ENCODE data around the gene CDKAL1.

DNA sequence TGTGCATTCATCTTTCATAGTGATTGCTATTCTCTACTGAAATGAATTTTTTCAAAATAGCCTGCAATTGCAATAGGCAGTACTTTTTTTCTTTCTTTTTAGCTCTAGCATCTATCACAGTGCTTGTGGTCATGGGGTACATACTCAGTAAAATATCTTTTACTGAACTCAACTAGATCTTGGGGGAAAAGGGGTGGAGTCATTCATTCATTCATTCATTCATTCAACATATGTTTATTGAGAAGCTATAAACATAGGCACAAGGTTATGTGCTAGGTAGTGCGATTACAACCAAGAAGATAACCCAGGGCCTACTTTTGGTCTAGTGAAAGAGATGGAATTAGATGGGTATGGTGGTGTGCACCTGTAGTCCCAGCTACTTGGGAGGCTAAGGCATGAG lies 1.4 kb upstream of the CDKAL1 start:
- TF ChIP-seq, protein P1, sequence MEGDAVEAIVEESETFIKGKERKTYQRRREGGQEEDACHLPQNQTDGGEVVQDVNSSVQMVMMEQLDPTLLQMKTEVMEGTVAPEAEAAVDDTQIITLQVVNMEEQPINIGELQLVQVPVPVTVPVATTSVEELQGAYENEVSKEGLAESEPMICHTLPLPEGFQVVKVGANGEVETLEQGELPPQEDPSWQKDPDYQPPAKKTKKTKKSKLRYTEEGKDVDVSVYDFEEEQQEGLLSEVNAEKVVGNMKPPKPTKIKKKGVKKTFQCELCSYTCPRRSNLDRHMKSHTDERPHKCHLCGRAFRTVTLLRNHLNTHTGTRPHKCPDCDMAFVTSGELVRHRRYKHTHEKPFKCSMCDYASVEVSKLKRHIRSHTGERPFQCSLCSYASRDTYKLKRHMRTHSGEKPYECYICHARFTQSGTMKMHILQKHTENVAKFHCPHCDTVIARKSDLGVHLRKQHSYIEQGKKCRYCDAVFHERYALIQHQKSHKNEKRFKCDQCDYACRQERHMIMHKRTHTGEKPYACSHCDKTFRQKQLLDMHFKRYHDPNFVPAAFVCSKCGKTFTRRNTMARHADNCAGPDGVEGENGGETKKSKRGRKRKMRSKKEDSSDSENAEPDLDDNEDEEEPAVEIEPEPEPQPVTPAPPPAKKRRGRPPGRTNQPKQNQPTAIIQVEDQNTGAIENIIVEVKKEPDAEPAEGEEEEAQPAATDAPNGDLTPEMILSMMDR (IDR thresholded peaks at IDR 0.05; ENCODE audit: borderline replicate concordance, extremely low read depth, low read length, poor library complexity, severe bottlenecking) = no peak
- TF ChIP-seq EZH2 (IDR thresholded peaks at IDR 0.05; ENCODE audit: borderline replicate concordance, low read depth, low read length, severe bottlenecking) = no peak

Measured in DND-41 (cell line).